Spleen (tissue), 7 donors: ENCODE measurements around the gene OR10Z1.

Experiments
- CTCF ChIP-seq, 11 experiments: fragments of 200-600 bp in 7 of 11; fragments of 450-650 bp in 4 of 11; sonication (generic) in 4 of 11; IDR thresholded peaks in 8 of 11; conservative IDR thresholded peaks in 3 of 11; 1 replicate in 7 of 11; 2 replicates in 4 of 11; pipeline versions ENCODE4 v1.4.0 to v1.8.0; 2016 to 2021; ENCODE audit warnings: antibody characterized with exemption in 11 of 11, inconsistent platforms in 4 of 11, mild to moderate bottlenecking in 1 of 11
- POLR2A ChIP-seq, 3 donors: fragments of 450-650 bp; IDR thresholded peaks; one replicate each; pipeline ENCODE4 v1.5.1; 2017; ENCODE audit warnings: antibody characterized with exemption in 3 of 3, mild to moderate bottlenecking in 1 of 3
- POLR2AphosphoS5 ChIP-seq, 3 donors: sonication (generic); formaldehyde crosslinking; IDR thresholded peaks; one replicate each; pipeline ENCODE4 v1.5.1; 2017; ENCODE audit warnings: antibody characterized with exemption in 3 of 3
- donor health status: DM: no; HTN: no; CAD: no; lungs with moderate emphysema.
- donor health status: DM: no; HTN: no; CAD: no.
- donor health status: DM: no; HTN: no; CAD: no.

GRCh38 chr1:158654571-158654970, 49.5 kb downstream of the OR10Z1 start:
- TF ChIP-seq CTCF (IDR thresholded peaks at IDR 0.05 in 8 of 11, conservative IDR thresholded peaks at IDR 0.05 in 3 of 11) (no peak), POLR2A (IDR thresholded peaks at IDR 0.05) (no peak), POLR2AphosphoS5 (IDR thresholded peaks at IDR 0.05) (no peak)
